Femur (tissue), 1 donor: ENCODE measurements around the gene BEAN1.

Source experiments
- DNase-seq: peaks from one replicate; pipeline ENCODE4 v3.0.0-alpha.2; 2017

Gene BEAN1

GRCh38 chr16:66471716-66472393 is 44.8 kb downstream of the BEAN1 start:
- no peak for DNase-seq

DNA sequence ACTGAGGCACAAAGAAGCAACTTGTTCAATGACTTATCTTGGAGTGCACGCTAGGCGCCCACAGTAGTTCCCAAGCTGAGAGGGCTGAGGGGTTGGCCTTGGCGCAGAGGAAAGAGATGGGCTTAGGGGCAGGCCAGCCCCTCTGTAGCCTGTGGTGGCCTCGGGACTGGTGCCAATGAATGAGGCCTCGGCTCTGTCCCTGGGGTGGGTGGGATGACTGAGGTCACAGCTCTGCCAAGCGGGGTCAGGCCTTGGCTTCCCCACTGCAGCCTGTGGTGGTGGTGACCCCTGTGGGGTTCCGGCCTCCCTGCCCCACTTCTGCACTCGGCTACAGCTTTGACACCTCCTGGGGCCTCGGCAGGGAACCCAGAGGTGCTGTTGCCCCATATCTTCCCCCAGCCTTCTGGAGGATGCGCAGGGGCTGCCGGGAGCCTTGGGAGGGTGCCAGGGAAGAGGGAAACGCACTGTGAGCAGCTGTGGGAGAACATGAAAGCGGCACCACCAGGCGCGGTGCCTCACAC is 46.0 kb downstream of the BEAN1 start:
- DNase-seq = no peak

DNA sequence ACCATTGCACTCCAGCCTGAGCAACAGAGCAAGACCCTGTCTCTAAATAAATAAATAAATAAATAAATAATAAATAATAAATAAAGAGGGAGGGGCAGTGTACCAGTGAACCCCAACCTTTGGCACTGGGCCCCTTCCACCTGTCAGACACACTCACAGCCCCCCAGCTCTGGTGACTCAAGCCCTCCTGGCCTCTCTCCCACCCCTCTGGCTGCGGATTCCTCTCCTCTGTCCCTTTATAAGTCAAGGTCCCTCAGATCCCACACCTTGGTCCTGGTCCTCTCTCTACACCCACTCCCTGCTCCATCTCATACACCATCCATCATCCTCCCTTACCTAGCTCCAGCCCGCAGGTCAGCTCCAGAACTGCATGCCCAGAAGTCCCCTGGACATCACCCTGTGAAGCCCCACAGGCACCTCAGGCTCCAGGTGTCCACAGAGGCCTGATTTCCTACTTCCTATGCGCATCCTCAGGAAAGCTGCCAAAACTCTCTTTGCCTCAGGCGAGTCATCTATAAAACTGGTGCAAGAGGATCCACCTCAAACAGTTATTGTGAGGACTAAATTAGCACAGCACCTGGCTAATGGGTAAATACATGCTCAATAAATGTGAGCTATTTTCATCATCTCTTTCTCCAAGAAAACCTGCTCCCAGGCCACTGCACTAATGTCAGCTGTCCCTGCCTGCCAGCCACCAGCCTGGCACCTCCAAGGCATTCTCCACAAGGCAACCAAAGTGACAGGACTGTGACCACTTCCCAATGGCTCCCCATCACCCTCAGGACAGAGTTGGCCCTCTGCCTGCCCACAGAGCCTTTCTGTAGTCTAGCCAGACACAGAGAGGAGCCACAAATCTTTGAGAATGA is 46.8 kb downstream of the BEAN1 start:
- no peak for DNase-seq

DNA sequence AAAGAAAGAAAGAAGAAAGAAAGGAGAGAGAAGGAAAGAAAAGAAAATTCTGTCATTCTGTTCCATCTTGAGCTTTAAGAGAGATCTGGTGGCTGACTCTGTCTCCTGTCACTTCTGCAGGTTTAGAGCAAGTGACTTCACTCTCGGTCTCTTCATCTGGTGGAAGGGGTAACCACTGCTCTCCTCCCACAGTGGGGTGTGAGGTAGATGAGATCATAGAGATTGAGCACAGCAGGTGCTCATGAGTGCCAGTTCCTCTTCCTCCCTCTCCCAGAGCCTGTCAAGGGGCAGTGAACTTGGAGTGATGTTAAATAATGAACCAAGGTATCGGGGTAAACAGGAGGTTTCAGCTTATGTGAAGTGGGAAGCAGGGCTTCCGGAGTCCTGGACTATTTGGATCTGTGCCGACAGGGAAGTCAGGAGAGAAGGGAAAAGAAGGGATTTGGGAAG is 47.7 kb downstream of the BEAN1 start:
- DNase-seq = no peak

- no peak for DNase-seq
These were observed 48.1 kb downstream of the BEAN1 start for GRCh38 chr16:66475232-66475631.

GRCh38 chr16:66476328-66477027 is 49.4 kb downstream of the BEAN1 start:
- peak; percentile 11 for DNase-seq

DNA sequence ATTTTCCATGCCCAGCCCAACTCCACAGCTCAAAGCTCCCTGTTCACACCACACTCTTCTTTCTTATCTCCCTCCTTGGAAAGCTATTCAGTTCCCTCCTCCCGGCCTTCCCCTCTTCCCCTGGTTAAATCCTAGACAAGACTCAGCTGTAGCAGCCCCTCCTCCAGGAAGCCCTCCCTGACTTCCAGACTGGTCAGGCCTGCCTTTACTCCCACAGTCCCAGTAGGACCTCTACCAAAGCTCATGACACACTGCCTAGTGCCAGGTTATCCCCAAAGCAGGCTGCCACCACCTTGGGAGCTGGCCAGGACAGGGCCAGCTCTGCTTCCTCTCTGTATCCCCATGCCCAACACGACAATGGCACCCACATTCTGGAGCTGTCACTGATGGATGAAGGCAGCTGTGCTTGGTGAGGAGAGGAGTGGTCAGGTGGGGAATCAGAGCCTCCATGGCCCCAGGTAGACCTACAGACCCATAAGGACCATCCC is 50.0 kb downstream of the BEAN1 start:
- DNase-seq = peak; percentile 10

DNA sequence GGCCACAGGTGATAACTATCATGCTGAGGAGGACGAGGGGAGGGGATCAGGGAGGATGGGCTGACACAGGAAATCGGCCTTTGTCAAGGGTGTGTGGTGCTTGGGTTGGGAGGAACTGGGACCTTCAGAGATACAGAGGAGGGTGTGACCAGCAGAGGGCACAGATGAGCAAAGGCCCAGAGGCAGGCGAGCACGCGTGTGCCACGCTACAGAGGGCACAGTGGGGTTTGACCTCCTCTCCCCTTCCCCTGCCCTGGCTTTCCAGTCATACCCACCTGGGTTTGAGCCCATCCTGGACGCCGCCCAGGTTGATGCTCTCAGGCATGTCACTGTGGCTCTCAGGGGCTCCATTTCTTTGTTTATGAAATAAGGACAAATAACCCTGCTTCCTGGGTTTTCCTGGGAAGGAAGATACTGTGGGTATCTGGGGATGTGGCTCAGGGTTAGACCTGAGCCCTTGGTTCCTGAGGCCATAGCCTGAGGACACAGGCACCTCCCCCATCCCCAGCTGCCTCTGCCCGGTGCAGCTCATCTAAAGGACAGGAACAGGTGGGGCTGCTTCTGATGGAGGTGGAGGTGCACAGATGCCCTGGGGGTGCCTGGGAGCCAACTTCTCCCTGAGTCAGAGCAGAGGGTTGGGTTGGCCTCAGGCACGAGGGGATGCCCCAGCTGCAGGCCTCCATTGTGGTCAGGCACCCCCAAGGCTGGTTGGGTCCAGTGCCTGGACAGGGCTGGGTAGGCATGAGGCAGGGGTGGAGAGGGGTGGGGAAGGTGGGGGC is 51.8 kb downstream of the BEAN1 start:
- DNase-seq = peak; percentile 54

GRCh38 chr16:66479661-66480264 is 52.7 kb downstream of the BEAN1 start:
- no peak for DNase-seq

DNA sequence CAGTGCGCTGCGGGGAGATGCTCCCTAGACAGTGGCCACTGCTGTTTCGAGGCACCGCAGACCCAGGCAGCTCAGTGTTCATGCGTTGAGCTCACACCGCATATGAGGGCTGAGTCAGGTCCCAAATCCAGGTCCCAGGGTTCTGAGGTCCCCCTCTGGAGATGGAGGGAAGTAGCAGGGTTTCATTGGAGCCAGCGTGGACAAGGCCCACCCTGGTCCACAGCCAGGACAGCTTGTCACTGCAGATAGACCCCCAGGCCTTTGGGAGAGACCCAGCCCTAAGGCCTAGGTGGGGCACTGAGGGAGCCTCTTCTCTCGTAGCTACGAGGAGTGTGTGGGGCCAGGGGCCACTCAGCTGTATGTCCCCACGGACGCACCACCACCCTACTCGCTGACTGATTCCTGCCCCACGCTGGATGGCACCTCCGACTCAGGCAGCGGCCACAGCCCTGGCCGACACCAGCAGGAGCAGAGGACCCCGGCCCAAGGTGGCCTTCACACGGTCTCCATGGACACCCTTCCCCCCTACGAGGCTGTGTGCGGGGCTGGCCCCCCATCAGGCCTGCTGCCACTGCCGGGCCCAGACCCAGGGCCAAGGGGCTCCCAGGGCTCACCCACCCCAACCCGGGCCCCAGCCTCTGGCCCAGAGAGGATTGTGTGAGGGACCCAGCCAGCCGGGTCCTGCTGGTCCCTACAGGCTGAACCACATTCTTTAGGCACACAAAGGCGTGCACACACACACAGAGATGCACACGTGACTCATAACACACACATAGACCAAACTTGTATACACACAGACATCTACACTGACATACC is 53.4 kb downstream of the BEAN1 start:
- DNase-seq = no peak

- DNase-seq = no peak
These were observed 54.2 kb downstream of the BEAN1 start for GRCh38 chr16:66481081-66481942.

DNA sequence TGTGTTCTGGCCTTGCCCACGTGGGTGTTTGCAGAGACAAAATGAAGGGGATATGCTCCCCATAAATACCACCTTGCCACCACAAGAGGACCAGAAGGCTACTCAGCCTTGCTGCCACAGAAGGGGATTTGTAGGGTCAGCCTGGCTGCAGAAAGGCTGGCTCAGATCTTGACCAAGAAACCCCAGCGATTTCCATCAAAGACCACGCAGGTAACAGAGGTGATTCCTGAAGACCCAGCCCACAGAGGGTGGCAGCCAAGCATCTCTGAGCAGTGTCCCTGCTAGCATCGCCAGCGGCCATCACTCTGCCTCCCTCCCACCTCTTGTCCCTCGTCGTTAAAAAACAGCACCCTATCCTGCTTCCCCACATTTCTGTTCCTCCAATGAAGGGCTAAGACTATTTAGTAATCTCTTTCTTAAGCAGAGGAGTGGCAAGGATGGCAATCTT is 54.9 kb downstream of the BEAN1 start:
- DNase-seq = no peak

DNA sequence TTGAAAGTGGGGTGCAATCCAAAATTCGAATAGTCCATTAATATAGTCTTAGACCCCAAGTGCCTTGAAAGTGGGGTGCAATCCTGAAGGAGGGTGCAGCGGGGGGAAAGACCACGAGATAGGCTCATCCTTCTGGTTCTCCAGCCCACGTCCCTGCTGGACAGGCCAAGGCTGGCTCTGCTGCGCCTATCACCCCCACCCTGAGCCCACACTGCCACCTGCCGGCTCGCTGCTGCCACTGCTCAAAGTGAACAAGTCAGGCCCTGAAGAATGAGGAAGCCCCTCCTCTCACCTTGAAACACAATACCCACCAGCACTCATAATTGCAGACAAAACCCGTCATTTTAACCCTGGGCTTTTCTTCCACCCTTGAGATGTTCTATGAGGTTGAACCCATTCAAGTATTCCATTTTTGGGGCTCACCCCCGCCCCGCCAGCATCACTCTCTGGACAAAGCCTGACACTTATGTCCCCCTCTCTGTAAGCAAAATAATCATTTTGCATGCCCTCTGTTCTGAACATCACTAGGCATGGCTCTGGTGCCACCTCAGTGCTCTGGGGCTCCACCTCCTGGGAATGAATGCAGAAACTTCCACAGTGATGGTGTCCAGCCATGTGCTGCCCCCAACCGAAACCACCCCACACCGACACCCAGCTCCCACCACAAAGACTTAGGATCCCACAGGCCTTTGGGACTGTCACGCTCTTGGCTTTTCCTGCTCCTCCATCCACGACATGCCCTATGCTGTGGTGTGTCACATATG is 56.8 kb downstream of the BEAN1 start:
- peak; percentile 86 for DNase-seq

DNA sequence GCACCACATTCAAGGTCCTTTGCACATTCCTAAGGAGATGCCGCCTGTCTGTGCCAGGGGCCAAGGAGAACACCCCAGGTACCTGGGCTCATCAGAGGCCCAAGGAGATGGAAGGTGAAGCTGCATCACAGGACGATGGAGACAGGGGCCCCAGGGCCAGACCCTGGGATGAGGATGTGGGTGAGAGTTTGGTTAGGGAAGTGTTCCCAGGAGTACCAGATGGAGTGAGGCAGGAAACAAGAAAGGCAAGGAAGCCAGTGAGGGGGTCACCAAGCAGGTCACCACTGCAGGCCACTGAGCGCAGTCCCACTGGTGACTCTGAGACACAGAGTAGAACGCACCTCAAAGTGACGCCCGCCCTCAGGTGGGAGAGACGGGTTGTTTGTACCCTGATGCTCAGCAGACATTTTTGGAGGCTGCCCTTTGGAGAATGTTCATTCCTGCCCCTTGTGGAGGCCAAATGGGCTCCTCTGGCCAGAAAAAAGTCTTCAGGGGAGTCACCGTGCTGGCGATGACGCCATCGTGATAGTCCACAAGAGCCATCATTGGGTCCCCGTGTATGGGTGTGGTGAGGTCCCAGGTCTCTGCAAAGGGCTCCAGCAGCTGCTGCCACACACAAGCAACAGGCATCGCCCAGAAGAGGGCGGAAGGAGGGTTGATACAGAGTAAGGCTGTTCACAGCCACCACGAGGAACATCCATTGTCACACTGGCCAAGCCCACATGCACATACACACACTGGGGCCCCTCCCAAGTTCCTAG is 57.5 kb downstream of the BEAN1 start:
- no peak for DNase-seq

DNA sequence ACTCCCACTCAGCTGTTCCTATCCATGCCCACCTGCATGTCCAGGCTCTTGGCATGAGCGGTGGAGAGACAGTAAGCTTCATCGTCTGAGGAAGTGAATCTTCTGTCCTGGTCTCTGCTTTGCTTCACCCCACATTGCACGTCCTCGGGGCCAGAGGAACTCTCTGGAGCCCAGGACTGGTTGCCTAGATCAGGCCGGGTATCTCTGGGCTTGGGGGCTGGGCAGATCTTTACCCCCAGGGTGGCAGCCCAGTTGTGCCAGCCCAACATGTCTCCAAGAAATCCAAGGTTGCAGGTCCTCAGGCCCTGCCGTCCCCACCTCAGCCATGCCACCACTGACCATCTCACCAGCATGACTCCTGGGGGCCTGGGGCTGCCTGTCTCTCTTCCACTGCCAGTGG is 58.3 kb downstream of the BEAN1 start:
- DNase-seq = no peak

GRCh38 chr16:66486199-66486772 is 59.2 kb downstream of the BEAN1 start:
- DNase-seq = no peak

GRCh38 chr16:66486773-66487579 is 59.9 kb downstream of the BEAN1 start:
- peak; percentile 75 for DNase-seq
